ENCODE results near the gene CHRD. TPM values are rescaled to one million over a fixed set of nuclear protein-coding genes. Genes with fewer than 3 reads are reported as not detected.

Gene CHRD
- polyA plus RNA-seq, 1 of the 3 experiments (the other 2 are of a cell fraction) = 0.95 TPM

DNA sequence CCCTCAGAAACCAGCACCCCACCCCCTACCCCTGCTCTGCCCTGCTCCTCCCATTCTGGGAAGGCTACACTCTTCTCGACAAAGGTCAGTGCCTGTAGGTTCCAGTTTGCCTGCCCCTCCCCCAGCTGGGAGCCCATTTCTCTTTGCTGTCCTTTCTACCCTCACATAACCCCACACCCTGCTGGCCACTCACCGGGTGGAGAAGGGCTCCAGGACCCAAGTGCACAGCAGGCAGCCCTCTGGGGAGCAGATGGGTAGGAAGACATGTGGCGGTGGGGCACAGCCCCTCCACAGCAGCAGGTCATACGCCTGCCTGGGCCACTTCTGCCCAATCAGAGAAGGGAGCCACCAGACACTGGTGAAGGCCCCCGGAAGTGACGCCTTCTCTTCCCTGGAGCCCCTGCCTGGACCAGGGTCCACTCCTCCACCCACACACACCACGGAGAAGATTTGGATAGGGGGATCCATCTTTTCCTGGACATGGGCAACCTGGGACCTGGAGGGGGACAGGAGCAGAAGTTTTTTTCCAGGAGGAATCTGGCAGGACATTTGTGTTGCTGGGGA is 1.9 kb upstream of the CHRD start, which contains the start of gene THPO:
TSS of gene THPO (minus strand) at position 326 of the 564 bp plus-strand sequence. CDS start 1,948 bp downstream, outside the sequence.
- H3K4me1 ChIP-seq (ENCODE audit: control insufficient read depth in 1 of 2, insufficient read depth in 2 of 2, low read depth in 1 of 2, low read length in 1 of 2) = peaks cover 0 to 12% of the 10 kb centered on the region in 2 experiments; a peak in 1 of 4 replicates
- peaks cover 7% of the 10 kb centered on the region; the same call in 1 of the 2 replicates for H3K27me3 ChIP-seq (ENCODE audit: insufficient read depth)
- TF ChIP-seq, protein P1, sequence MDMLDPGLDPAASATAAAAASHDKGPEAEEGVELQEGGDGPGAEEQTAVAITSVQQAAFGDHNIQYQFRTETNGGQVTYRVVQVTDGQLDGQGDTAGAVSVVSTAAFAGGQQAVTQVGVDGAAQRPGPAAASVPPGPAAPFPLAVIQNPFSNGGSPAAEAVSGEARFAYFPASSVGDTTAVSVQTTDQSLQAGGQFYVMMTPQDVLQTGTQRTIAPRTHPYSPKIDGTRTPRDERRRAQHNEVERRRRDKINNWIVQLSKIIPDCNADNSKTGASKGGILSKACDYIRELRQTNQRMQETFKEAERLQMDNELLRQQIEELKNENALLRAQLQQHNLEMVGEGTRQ (IDR thresholded peaks at IDR 0.05; ENCODE audit: borderline replicate concordance, low read depth, low read length) = no peak
- TF ChIP-seq JUND (IDR thresholded peaks at IDR 0.05) (no peak), SIN3A (IDR thresholded peaks at IDR 0.05; ENCODE audit: borderline replicate concordance, low read depth, low read length) (no peak), RCOR1 (IDR thresholded peaks at IDR 0.05; ENCODE audit: low read length) (no peak), ZBTB33 (IDR thresholded peaks at IDR 0.05; ENCODE audit: borderline replicate concordance, low read depth) (no peak), EZH2phosphoT487 (IDR thresholded peaks at IDR 0.05; ENCODE audit: borderline replicate concordance, low read depth) (no peak), FOXJ3 (CRISPR knock-in tag; IDR thresholded peaks at IDR 0.05) (no peak), ELF1 (IDR thresholded peaks at IDR 0.05) (no peak), FOXM1 (IDR thresholded peaks at IDR 0.05; ENCODE audit: low read depth) (no peak), NRF1 (IDR thresholded peaks at IDR 0.05; ENCODE audit: low read depth, low read length) (no peak), TEAD4 (IDR thresholded peaks at IDR 0.05; ENCODE audit: borderline replicate concordance, insufficient read depth) (no peak), GATA2 (CRISPR knock-in tag; IDR thresholded peaks at IDR 0.05) (no peak), SMC3 (IDR thresholded peaks at IDR 0.05; ENCODE audit: low read depth, low read length) (no peak), RXRA (IDR thresholded peaks at IDR 0.05; ENCODE audit: borderline replicate concordance, low read depth) (no peak), RFX5 (IDR thresholded peaks at IDR 0.05; ENCODE audit: low read length) (no peak)
- TF ChIP-seq, protein P2, sequence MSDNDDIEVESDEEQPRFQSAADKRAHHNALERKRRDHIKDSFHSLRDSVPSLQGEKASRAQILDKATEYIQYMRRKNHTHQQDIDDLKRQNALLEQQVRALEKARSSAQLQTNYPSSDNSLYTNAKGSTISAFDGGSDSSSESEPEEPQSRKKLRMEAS (IDR thresholded peaks at IDR 0.05; ENCODE audit: low read depth) = no peak
- TF ChIP-seq, protein P3, sequence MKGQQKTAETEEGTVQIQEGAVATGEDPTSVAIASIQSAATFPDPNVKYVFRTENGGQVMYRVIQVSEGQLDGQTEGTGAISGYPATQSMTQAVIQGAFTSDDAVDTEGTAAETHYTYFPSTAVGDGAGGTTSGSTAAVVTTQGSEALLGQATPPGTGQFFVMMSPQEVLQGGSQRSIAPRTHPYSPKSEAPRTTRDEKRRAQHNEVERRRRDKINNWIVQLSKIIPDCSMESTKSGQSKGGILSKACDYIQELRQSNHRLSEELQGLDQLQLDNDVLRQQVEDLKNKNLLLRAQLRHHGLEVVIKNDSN (IDR thresholded peaks at IDR 0.05; ENCODE audit: borderline replicate concordance, low read depth) = no peak
- TF ChIP-seq, protein P4, sequence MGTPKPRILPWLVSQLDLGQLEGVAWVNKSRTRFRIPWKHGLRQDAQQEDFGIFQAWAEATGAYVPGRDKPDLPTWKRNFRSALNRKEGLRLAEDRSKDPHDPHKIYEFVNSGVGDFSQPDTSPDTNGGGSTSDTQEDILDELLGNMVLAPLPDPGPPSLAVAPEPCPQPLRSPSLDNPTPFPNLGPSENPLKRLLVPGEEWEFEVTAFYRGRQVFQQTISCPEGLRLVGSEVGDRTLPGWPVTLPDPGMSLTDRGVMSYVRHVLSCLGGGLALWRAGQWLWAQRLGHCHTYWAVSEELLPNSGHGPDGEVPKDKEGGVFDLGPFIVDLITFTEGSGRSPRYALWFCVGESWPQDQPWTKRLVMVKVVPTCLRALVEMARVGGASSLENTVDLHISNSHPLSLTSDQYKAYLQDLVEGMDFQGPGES (IDR thresholded peaks at IDR 0.05; ENCODE audit: low read depth, low read length) = no peak
- H3K79me2 ChIP-seq (ENCODE audit: insufficient read depth) = no peaks in the 10 kb centered on the region
- H3K4me2 ChIP-seq = no peak within 1 kb of the TSS; the same call in 1 of the 2 replicates
- no peaks in the 10 kb centered on the region for H3K9me2 ChIP-seq
- H3F3A ChIP-seq (replicated peaks; ENCODE audit: insufficient read depth) = peaks cover 4% of the 10 kb centered on the region
- H3K9me3 ChIP-seq = no peaks in the 10 kb centered on the region
- CTCF ChIA-PET = interaction anchor here (0.6 to 2.3 kb wide), 3 partner anchors 39 to 136 kb away, joined by 3 to 10 read pairs (median 5); no protein-coding TSS in a partner anchor
- H3K9ac ChIP-seq = no peak within 1 kb of the TSS
- no peak within 1 kb of the TSS for H2AFZ ChIP-seq (ENCODE audit: low read depth)
- 79% methylated on average over 7 of the region's 7 CpGs for WGBS (ENCODE audit: low lambda C conversion rate)
- H3K27ac ChIP-seq (ENCODE audit: low read depth in 2 of 2, low read length in 1 of 2) = no peak within 1 kb of the TSS
- H3K36me3 ChIP-seq (replicated peaks in 1 of 2; ENCODE audit: control insufficient read depth in 1 of 2, insufficient read depth in 2 of 2, low read length in 1 of 2) = no peaks in the 10 kb centered on the region
- H3K4me3 ChIP-seq (ENCODE audit: low read depth in 2 of 2, low read length in 1 of 2) = no peak within 1 kb of the TSS
- POLR2A ChIA-PET = no interaction called here
- H4K20me1 ChIP-seq (ENCODE audit: insufficient read depth) = no peaks in the 10 kb centered on the region
- no peak for DNase-seq
